Cardiac atrium fibroblast (primary cell): ENCODE data around the gene ATF2. TPM values are rescaled to one million over a fixed set of nuclear protein-coding genes. Genes with fewer than 3 reads are reported as not detected.

ENCODE experiments used
- total RNA-seq: library from RNA; depleted of rRNA; stranded (reverse); fragments of >200 nt; gene quantifications from 2 replicates; pipeline ENCODE4 v1.2.3, GENCODE V29; 2015

ATF2 gene
- 23.5 and 27.4 TPM in 2 replicates for total RNA-seq

DNA sequence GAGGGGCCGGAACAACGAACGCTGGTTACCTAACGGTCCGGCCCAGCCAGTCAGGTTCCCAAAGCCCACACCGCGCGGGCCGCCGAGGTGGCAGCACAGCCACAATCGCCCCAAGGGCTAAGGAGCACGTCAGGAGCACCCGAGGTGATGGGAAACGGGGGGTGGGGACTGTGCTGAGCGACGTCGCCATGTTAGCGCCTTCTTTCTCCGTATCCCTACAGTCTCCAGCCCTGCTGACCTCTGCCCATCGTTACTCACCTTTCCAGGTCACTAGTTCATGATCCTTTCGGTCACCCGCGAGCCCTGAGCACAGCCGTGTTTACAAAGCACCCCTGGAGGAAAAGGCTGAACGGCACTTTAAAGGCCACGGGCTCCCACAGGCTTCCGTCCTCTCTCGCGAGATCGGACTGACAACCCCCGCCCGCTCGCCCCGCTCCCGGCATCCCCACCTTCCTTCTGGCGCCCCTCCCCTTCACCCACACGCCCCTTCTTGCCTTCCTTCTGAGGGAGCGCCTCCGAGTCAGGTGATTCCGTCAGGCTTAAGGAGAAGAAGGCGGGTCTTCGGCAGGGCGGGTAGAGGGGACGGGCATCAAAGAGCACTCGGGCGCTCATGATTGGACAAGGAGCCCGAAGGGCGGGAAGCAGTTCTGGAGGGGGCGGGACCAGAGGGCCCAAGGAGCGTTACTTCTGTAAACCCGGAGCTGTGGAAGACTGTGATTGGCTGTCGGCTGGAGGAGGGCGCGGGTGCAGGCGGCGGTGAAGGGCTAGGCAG lies at the start of gene ATF2:
TSS of gene ATF2 (minus strand) at position 412 of the 772 bp plus-strand sequence. CDS start 31,760 bp downstream, outside the sequence.

DNA sequence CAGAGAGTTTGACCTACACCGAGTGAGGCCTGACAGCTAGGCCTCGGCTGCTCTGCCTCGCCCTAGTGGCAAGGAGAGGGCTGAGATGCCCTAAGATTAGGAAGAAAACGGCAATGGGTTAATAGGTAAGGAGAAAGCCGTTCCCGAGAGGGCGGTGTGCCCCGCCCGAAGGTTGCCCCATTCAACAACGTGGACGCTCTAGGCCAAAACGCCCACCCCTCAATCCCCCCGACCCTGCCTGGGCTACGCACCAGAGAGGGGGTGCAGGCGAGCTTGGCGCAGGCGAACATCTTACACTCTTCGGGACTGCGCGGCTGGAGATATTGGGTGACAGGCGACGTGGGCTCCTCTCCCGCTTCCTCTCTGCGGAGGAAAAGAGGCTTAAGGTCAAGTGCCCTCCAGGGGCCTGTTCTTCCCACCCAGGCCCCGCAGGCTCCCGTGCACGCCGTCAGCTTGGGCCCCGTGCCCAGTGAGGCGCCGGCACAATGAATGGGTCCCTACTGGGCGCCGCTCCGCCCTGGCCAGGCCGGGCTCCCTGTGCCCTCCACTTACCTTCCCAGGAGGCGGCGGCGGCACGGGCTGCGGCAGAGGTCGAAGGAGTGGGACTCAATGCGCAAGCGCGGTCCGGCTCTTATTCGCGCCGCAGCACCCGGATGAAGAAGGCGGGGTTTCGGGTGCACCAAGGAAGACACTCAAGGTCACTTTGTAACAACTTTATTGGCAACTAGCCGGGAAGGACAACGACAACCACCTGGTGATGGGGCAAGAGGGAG lies 13.3 kb upstream of the ATF2 start, which contains the start of gene ATP5MC3:
TSS of gene ATP5MC3 (minus strand) at position 607 of the 773 bp plus-strand sequence. CDS start at position 290, 317 bp downstream.

Other genes starting within 250 kb of the ATF2 start
- 3.1 and 9.2 TPM in 2 replicates for gene CHN1, start 162.8 kb downstream of the ATF2 start, total RNA-seq
- 162 and 189 TPM in 2 replicates for gene ATP5MC3, start 13.5 kb upstream of the ATF2 start, total RNA-seq